ENCODE results near the gene SPRTN. TPM values are rescaled to one million over a fixed set of nuclear protein-coding genes. Genes with fewer than 3 reads are reported as not detected.

SPRTN gene
- polyA plus RNA-seq, 5 donors = 12.0 to 17.6 (median 14.6) TPM

GRCh38 chr1:231404318-231404717 is 66.2 kb downstream of the SPRTN start:
- DNase-seq = no peak

Other genes starting within 250 kb of the SPRTN start
- gene TRIM67, start 176.2 kb upstream of the SPRTN start, polyA plus RNA-seq (ENCODE audit: insufficient read depth in 1 of 5, insufficient read length in 5 of 5, low replicate concordance in 1 of 5) = 1 to 10 TPM in 1 of 5 donors, under 1 TPM in 4; 0.34 to 1.4 (median 0.69) TPM
- 10 to 100 TPM; 61.1 to 86.4 (median 76.9) TPM for gene GNPAT, start 97.1 kb upstream of the SPRTN start, polyA plus RNA-seq (ENCODE audit: insufficient read depth in 1 of 5, insufficient read length in 5 of 5, low replicate concordance in 1 of 5)
- 10 to 100 TPM in 3 of 5 donors, 1 to 10 TPM in 2; 9.4 to 13.8 (median 10.9) TPM for gene EXOC8, start 441 bp upstream of the SPRTN start, polyA plus RNA-seq (ENCODE audit: insufficient read depth in 1 of 5, insufficient read length in 5 of 5, low replicate concordance in 1 of 5)
- 10 to 100 TPM; 29.7 to 51.1 (median 45.0) TPM for gene EGLN1, start 84.0 kb downstream of the SPRTN start, polyA plus RNA-seq (ENCODE audit: insufficient read depth in 1 of 5, insufficient read length in 5 of 5, low replicate concordance in 1 of 5)
- 10 to 100 TPM; 37.6 to 59.2 (median 57.5) TPM for gene TSNAX, start 190.4 kb downstream of the SPRTN start, polyA plus RNA-seq (ENCODE audit: insufficient read depth in 1 of 5, insufficient read length in 5 of 5, low replicate concordance in 1 of 5)